Adipose tissue (tissue), 3 donors: Measurements from ENCODE around the gene MYL12A. TPM values are rescaled to one million over a fixed set of nuclear protein-coding genes. Genes with fewer than 3 reads are reported as not detected.
A peak's percentile ranks its signal among the peaks of the same experiment; 100 is the strongest.
"Not testable (repeated sequence)": the region's sequence is repeated elsewhere in the genome, so short reads cannot be mapped to it uniquely, and the experiment has no call there.

Source experiments
- H3K27ac ChIP-seq: one replicate; pipeline ENCODE4 v1.5.1; 2013; ENCODE audit warnings: low read depth, low read length
- WGBS, 3 donors: extraction: QIAGEN DNeasy Blood & Tissue Kit; methylation state at CpG; one replicate each; pipeline ENCODE4 v1.1.7; 2013; 5-methylcytosine and 5-hydroxymethylcytosine counted together
- polyA plus RNA-seq, 3 donors: library from polyadenylated mRNA; stranded (reverse); fragments of 200-250 nt; gene quantifications; one replicate each; pipeline ENCODE4 v1.2.3, GENCODE V29; 2013
- donor health status: healthy with polysubstance abuse.
- donor health status: Bipolar disorder and iron deficiency.
- donor health status: healthy.

The MYL12A gene
- polyA plus RNA-seq, result 100 to 1,000 TPM; 194 to 633 (median 496) TPM

DNA sequence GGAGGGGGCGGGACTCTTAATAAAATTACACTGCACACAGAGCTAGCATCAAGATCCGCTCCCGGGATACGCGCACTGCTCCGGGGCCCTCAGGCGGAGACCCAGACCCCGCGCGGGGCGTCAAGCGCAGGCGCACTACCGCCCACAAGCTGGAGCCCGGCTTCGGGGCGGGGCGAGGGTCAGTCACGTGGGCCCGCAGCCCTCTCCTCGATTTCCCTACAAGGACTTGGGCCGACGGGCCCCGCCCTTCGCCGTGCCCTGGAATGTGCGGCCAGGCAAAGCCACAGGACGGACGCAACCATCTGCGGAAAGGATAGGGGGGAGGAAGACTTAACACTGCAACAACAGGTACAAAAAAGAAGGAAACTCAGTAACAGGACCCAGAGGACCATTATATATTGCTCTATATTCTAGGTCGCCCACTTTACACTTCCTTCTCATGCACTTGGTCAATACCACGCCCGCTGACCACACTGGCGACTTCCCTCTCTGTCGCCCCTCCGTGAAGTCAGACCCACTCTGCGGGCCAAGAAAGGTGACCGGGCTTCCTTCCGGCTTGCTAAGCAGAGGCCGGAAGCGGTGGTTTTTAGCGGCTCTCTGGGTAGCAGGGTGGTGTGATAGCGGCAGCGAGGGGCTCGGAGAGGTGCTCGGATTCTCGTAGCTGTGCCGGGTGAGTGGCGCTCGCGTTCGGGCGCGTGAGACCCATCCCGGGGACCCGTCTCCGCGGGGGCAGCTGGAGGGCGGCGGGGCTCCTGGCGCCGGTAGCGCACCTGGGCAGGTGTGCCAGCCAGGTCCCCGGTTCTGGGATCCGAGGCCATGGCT lies at the start of gene MYL12A:
TSS of gene MYL12A (plus strand) at position 562 of the 822 bp plus-strand sequence. CDS start 5,447 bp downstream, outside the sequence.
- 0 to 1% (median 0%) methylated on average over 61 to 65 of the region's 65 CpGs for WGBS, 3 donors
- H3K27ac ChIP-seq, result peak within 1 kb of the TSS; percentile 100

DNA sequence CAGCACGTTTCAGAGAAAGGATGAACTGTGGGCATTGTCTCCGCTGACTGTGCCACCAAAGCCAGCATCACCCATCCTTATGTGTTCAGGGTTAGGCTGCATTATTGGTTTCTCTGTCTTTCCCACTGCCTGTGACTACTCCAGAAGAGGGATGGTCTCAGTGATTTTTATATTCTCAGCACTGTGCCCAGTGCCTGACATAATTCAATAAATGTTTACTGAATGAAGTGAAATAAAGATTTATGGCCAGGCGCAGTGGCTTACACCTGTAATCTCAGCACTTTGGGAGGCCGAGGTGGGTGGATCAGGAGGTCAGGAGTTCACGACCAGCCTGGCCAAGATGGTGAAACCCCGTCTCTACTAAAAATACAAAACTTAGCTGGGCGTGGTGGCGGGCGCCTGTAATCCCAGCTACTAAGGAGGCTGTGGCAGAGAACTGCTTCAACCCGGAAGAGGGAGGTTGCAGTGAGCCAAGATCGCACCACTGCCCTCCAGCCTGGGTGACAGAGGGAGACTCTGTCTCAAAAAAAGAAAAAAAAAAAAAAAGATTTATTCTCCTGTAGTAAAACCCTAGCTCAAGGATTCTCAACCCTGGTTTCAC lies 49.2 kb upstream of the MYL12A start:
- WGBS, 3 donors, result 93 to 95% (median 93%) methylated on average over 11 of the region's 11 CpGs
- not testable (repeated sequence) for H3K27ac ChIP-seq

DNA sequence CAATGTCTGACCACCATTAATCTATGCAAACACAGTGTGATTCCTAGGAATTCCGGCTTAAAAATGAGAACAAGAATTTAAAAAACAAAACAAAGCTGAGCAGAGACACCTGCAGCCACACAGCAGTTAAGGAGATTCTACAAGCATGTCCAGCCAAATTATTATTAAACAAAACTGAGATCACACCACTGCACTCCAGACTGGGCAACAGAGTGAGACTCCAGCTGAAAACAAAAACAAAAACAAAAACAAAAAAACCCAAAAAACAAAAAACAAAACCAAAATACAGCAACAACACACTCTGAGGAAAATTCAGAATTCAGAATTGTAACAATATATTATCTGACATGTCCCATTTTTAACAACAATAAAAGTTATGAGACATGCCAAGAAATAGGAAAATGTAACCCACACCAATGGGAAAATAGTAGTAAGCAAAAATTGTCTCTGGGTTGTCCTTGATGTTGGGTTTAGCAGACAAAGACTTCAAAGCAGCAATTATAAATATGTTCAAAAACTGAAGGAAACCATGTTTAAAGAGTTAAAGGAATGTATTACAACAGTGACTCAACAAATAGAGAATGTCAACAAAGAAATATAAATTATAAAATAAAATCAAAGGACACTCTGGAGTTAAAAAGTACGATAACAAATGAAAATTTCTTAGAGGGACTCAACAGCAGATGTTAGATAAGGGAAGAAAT lies 47.5 kb upstream of the MYL12A start:
- H3K27ac ChIP-seq, result no peak overlapping the region
- whole genome bisulfite sequencing, 3 donors, result 57 to 94% (median 91%) methylated on average over 2 of the region's 2 CpGs

DNA sequence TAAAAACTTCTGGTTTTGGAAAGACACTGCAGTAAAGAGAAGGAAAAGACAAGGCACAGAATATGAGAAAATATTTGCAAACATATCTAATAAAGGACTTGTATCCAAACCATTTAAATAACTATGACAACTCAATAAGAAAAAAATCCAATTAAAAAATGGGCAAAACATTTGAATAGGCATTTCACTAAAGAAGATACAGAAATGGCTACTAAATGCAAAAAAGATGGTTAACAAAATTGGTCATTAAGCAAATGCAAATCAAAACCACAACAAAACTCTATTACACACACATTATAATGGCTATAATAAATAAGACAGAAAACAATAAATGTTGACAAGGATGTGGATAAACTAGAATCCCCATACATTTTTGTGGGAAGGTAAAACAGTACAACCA lies 42.4 kb upstream of the MYL12A start:
- H3K27ac ChIP-seq, result no peak overlapping the region

DNA sequence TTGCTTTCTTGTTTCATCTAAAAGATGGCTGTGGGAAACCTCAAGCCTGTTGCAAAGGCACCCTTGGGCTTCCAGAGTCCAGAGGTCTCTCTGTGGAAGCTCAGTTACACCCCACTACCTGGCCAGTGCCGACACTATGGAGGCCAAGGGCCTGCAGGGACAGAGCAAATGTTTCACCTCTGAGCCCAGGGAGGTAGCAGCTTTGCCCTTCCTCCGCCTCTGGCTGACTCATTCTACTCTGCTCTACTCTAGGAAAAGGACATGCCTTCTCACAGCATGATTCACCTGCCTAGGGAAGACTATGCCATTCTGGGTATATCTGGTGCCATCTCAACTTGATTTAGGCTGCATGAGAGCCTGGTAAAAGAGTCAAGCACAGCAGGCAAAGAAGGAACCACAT lies 40.0 kb upstream of the MYL12A start:
- no peak overlapping the region for H3K27ac ChIP-seq
- 86 to 92% (median 90%) methylated on average over 2 of the region's 2 CpGs for WGBS, 3 donors

DNA sequence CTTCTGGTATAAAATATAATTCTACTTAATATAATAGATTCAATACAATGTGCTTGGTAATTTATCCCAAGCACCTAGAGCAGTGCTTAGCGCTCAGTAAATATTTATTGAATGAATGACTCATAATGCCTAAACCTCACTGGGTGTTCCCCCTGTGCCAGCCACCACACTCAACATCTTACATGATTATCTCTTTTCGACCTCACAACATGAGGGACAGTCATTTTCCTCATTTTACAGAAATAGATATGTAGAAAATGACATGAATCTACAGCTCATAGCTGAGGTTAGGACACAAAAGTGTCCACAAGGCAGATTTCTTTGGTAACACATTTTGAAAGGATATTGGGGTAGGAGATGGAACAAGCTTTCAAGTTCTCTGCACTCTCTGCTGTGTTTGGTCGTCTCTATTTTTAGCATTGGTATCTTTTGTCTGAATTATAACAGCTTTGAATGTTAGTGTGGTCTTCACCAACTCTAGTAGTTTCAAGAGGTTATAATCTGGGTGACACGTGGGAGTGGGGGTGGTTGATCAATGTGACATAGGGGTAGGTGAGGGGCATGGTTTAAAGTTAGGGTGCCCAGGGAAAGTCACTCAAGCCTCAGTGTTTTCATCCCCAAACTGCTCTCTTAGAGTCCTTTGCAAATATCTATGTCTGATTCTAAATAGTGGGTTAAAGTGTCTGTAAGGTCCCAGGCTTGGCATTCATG lies 37.6 kb upstream of the MYL12A start:
- no peak overlapping the region for H3K27ac ChIP-seq
- WGBS, 3 donors, result 65 to 89% (median 83%) methylated on average over 4 of the region's 4 CpGs

DNA sequence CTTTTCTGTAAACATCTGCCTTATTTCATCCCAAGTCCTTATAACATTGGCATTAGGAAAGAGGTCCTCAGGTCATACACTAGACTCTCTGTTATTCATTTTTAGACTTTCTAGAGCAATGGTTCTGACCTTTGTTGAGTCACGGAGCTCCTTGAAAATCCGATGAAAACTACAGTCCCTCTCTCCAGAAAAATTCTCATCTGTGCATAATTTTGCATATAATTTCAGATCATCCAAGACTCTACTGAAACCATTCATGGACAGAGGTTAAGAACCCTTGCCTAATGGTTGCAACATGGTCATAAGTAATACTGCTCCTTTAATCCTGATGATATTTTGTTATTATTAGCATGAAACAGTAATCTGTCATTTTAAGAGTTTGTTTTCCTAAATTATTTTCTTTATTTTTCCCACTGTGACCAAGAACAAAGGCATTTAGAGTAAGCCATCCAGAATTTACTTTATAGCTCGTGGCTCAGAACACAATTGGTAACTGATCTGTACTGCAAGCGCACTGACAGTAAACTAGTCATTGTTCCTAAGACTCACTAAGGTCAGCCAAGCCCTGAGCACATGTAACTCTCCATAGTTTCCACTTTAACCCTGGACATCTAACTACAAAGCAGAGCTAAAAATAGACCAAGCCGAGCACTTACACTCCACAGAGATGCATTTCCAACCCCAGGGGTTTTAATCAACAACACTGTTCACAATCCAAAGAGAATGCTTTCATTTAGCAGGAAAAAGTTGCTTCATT lies 36.2 kb upstream of the MYL12A start:
- H3K27ac ChIP-seq, result no peak overlapping the region
- 44 to 70% (median 48%) methylated on average over 5 of the region's 5 CpGs for WGBS, 3 donors

DNA sequence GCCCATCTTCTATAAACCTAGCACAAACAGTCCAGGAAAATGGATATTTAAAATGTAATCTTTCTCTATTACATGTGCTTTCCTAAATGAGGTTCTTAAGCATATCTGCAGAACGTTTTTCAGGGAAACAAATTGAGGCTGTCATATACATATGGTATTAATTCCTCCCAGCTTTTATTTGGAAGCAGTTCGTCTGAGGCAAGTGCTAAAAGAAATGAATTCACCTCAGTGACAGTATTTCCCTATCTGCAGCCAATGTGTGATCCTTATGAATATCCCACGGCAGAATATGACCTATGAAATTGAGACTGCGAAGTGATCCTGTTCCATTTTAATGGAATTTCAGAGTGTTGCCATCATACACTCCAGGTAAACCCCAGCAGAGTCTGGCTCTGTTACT lies 34.9 kb upstream of the MYL12A start:
- 45 to 74% (median 59%) methylated on average over 4 of the region's 4 CpGs for WGBS, 3 donors
- H3K27ac ChIP-seq, result no peak overlapping the region

DNA sequence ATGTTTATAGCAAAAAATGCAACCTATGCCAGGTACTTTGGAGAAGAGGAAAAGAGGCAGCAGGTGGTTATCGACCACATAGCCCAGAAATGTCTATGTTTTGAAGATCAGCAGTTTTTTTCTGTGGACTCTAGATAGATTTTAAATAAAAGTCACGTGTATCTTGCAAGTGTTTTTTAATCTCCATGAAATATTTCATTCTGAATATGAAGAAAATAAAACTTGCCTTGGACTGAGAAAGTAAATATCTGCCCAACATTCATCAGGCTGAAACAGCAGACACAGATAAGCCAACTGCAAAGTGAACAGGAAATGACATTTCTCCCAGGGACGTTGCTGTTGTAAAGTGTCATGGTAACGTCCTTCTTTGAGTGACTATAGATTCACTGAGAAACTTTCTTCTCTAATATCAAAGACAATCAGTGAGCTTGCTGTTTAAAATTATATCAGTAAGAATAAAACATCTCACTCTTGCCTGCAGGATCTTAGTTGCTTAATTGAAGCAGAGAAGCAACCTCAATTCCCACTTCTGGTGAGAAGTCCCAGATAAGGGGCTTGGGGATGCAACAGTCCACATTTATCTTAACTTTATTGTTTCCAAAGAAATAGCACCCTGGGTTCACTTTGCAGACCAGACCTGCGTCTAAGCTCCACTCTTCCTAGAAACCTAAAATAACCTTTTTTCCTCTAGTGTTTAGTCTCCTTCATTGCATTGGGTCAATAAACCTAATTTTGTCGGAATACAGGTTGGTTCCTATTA lies 34.1 kb upstream of the MYL12A start:
- no peak overlapping the region for H3K27ac ChIP-seq
- 18 to 43% (median 39%) methylated on average over 6 of the region's 6 CpGs for WGBS, 3 donors

DNA sequence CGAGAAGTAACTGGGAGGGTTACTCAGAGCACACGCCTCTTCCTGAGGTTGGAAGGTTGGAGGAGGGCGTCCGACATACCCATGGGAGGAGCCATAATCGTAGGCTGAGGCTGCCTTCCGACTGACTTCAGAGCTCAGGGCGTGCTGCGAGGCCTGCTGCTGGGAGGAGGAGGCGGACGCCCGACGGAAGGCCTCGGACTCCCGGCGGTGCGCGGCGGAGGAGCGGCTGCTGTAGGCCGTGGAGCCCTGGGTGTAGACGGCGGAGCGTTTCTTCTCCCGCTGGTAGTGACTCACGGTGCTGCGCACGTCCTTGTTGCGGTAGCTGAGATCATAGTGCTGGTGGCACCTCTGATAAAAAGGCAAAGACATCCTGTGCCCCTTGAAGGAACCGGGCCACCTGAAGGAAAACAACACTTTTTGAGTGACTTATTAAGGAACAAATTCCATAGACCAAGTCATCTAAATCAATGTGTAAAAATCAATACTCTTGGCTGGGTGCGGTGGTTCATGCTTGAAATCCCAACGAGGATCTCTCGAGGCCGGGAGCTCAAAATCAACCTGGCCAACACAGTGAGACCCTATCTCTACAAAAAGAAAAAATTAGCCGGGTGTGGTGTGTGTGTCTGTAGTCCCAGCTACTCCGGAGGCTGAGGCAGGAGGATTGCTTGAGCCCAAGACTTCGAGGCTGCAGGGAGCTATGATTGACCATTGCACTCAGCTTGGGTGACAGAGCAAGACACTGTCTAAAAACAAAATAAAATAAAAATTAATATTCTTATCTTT lies 32.6 kb upstream of the MYL12A start:
- no peak overlapping the region for H3K27ac ChIP-seq
- 89 to 97% (median 97%) methylated on average over 36 of the region's 36 CpGs for WGBS, 3 donors

DNA sequence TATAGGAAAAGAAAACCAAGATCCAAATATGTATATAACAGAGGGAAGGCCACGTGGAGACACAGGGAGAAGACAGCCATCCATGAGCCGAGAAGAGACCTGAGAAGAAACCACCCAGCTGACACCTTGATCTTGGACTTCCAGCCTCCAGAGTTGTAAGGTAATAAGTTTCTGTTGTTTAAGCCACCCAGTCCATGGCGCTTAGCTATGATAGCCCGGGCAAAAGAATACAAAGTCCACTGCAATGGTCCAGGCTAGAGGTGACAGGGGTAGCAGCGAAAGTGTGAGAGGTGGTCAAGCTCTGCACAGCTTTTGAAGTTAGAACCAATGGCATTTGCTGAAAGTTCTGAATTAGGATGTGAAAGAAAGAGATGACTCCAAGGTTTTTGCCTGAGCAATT lies 30.6 kb upstream of the MYL12A start:
- WGBS, 3 donors, result 73 to 77% (median 75%) methylated on average over 5 of the region's 5 CpGs

DNA sequence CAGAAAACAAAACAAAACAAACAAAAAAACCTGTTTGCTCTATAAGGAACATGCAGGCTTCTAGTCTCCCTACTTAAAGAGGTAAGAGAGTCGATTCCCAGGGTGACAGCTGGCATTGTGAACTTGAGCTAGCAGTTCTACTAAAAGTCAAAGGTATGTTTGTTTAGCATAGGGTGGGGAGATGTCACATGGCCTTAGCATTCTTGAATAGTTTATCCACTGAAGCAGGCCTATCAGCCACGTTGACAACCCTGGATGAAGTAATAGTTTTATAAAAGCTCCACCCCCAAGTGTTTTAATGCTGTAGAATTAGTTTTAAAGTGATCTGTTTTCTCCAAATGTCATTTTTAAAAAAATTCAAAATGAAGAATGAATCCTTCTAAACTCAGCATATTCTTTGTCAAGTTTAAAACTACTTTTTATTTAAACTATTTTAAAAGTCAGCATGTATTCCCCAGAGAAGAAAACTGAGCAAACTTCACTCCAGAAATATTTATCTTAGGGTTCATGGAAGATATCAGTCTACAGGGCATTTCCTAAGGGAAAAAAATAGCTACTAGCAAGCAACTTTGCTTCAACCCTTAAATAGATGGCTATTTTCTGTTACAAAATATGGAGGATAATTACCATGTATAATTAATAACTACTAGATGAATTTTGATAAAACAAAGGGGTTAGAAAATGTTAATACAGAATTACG lies 29.5 kb upstream of the MYL12A start:
- H3K27ac ChIP-seq, result no peak overlapping the region
- WGBS, 3 donors, result 20 to 45% (median 38%) methylated on average over 3 of the region's 3 CpGs

More for the DNA sequence above, 30.6 kb upstream of the MYL12A start:
- H3K27ac ChIP-seq, result no peak overlapping the region

DNA sequence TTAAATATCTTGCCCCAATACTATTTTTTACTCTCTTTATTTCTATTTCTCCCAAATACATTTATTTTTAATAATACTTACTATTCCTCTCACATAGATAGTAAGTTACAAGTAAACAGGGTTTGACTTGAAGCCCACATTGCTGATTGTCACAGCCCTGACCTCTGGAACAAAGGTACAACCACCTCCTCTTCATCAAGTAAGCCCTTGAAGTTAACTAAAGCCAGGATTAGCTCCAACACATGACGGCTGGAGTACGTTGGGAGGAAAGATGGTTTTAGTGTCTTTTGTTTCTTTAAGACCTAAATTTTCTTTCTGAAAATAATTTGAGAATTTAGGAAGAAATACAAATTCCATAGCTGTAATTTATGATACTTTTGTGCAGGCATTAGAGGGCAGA lies 28.8 kb upstream of the MYL12A start:
- 38 to 73% (median 52%) methylated on average over 2 of the region's 2 CpGs for WGBS, 3 donors
- no peak overlapping the region for H3K27ac ChIP-seq

DNA sequence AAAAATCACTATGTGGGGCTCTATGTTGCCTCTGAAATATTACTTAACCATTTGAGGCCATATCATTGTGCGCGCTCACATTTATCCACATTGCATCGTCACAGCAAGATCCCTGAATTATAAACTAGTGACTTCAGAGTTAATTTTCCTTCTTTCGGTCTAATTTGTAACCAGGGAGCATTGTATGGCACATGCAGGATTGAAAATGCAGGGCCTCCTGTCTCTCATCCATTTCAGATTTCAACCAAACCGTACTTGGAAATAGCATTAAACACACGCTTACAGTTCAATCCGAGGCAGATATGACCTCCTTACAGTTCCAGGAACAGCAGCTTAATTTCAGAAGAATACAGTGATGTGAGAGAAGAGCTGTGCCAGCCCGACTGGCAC lies 28.4 kb upstream of the MYL12A start:
- no peak overlapping the region for H3K27ac ChIP-seq
- 31 to 75% (median 63%) methylated on average over 8 of the region's 8 CpGs for WGBS, 3 donors

DNA sequence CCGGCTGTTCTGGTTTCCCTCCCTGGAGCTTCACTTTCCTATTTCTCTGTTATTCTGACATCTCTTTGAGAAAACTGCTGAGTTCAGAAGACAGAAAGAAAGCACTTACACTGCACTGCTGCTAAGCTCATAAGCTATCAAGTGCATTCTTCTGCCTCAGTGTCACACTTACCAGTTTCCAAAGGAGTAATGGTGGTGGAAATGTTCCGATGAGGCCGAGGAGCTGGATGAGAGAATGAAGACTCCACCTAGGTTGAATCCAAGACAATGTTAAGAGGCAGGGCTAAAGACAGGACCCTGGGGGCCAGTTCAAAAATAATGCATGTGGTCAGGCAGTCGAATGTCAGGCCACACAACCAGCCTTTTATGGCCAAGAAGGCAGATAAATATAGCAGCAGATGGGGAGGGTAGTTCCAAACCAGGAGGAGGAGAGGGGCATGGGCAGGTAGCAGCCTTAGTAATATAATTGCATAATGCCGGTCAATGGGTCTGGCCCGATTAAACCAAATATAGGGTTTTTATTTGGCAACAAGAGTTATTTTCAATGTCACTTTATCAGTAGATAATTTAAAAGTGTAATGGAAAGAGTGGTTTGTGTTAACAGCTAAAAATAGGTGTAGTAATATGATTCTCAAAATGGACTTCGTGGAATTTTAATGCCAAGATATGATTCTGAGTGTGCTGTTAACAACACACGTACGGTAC lies 27.8 kb upstream of the MYL12A start, which contains the start of gene MYOM1:
TSS of gene MYOM1 (minus strand) at position 338 of the 705 bp plus-strand sequence. CDS start 4,745 bp downstream, outside the sequence.
- H3K27ac ChIP-seq, result no peak within 1 kb of the TSS

More for the DNA sequence above, 27.8 kb upstream of the MYL12A start, which contains the start of gene MYOM1:
- WGBS, 3 donors, result 38 to 76% (median 63%) methylated on average over 9 of the region's 9 CpGs
